Stimulated activated CD4-positive, alpha-beta T cell treated with anti-CD3 and anti-CD28 coated beads, Interleukin-2, amount 100 ng/mL, for 48 hours (primary cell): ENCODE measurements around the gene RASSF8.
A peak's percentile ranks its signal among the peaks of the same experiment; 100 is the strongest.

ENCODE experiments used
- DNase-seq, 2 donors: peaks; one replicate each; pipeline ENCODE4 v3.0.0-alpha.2; 2020

Gene RASSF8

GRCh38 chr12:25994901-25995625 is 36.6 kb downstream of the RASSF8 start:
- DNase-seq: no peak

GRCh38 chr12:25995906-25996305 is 37.4 kb downstream of the RASSF8 start:
- DNase-seq: no peak

GRCh38 chr12:25996677-25997076 is 38.2 kb downstream of the RASSF8 start:
- no peak for DNase-seq

- DNase-seq: no peak
Measured at GRCh38 chr12:25997201-25997963, 38.9 kb downstream of the RASSF8 start.

DNA sequence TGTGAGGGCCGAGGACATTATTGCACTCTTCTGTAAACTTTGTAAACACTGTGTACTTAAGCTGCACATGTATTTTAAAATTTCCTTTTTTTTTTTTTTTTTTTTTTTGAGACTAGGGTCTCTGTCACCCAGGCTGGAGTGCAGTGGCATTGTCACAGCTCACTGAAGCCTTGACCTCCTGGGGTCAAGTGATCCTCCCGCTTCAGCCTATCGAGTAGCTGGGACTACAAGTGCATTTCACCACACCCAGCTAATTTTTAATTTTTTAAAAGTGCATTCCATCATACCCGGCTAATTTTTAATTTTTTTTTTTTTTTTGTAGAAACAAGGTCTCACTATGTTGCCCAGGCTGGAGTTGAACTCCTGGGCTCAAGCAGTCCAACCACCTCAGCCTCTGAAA is 42.4 kb downstream of the RASSF8 start:
- DNase-seq: no peak

- DNase-seq: no peak
Measured at GRCh38 chr12:26001530-26001929, 43.0 kb downstream of the RASSF8 start.

GRCh38 chr12:26003065-26003464 is 44.6 kb downstream of the RASSF8 start:
- DNase-seq: no peak

- no peak for DNase-seq
Measured at GRCh38 chr12:26007566-26007965, 49.1 kb downstream of the RASSF8 start.

GRCh38 chr12:26009593-26009992 is 51.1 kb downstream of the RASSF8 start:
- no peak for DNase-seq

DNA sequence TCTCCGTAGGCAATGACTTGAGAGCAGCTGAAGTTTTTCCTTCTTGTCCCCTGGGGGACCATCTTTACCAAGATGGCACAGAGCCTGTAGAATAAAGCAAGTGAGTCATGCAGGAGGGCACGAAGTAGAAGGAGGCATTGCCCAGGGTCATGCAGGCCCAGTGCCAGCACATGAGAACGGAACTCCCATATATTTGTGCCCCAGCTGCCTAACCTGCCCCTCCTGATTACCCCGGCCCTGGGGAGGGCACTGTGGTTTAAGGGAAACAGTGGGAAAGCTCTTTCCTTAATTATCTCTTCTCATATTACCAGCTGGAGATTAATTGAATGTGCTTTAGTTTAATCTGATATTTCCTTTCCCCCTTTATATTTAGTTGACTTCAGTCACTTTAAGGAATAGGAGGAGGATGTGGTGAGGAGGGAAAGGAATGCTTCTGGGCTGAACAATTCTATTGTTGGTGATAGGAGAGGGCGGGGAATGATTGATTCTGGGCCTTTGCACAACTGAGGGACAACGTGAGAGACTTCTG is 51.9 kb downstream of the RASSF8 start:
- DNase-seq: no peak

DNA sequence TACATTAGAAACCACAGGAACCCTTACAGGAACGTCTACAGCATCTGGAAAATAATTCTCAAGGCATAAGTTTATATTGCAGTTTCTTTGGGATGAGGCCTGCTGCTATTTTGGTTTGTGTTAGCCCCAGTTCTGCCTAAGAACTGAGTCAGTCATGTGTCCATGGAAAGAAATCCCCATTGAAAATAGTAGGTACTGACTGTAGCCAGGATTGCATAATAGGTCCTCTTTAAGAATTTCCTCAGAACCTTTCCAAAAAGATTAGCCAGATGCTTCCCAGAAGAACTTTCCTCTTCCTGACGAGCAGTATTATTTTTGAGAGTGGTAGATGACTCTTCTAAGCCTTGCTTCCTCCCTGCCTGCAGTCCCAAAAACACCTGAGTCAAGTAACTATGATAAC is 52.6 kb downstream of the RASSF8 start:
- no peak for DNase-seq

- no peak for DNase-seq
Measured at GRCh38 chr12:26014085-26014484, 55.6 kb downstream of the RASSF8 start.

DNA sequence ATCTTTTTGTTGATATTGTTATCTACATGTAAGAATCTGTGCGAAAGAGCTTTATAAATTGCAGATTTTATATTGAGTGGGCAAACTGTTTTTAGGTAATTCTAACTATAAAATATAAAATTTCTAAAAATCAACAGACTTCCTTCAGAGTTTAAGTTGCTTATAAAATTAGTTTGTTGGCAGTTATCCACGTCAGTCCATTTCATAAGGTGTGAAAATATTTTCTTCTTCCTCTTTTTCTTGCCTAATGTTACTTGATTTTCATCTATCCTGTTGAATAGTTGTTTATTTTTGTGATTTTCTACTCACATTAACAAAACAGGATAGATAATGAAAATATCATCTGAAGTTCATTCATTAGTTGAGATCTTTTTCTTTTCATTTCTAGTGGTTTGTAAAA is 58.0 kb downstream of the RASSF8 start:
- no peak for DNase-seq

DNA sequence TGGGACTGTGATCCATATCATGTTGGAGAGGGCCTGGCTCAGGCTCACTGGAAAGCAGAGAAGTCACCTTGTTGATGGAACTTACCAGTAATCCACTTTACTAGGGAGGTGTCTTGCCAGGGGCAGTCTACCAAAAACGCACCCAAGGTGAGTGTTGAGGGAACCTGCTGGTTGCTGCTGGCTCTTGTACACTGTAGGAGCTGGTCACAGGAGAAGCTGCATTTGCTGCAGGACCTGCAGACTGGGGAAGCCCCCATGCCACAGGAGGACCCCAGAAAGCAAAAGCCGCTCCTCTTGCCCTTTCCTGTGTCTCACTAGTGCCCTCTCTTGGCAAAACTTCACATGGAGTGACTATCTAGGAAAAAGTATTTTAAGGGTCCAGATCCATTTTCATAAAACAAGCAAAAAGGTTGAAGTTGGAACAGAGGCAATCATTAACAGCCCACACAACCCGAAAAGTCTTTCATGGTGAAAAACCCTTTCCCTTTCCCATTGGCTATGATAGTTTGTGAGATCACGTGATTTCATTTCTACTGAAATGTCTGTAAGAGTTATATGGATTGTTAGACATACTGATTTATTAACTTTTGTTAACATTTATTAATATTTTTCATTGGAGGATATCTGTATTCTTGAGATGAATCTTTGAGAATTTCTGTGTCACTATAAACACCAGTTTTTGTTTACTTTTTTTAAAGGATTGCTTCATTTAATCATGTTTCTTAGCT is 59.2 kb downstream of the RASSF8 start:
- no peak for DNase-seq

DNA sequence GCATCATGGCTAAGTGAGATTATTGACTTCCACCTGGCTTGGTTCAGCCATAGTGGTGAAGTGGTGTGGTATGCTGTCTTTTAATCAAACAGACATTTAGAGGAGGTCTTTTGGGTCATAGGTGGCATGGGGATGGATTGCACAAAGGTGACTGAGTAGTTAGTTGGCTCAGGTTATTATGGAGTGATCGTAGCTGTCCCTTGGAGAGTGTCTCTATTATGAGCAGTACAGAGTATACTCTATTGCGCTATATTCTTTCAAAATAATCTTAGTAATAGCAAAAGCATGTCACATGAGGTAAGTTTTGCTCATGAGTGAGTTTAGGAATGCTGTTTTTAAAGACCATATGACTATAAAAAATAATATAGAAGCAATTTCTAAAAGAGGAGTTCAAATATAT is 60.4 kb downstream of the RASSF8 start:
- DNase-seq: no peak

DNA sequence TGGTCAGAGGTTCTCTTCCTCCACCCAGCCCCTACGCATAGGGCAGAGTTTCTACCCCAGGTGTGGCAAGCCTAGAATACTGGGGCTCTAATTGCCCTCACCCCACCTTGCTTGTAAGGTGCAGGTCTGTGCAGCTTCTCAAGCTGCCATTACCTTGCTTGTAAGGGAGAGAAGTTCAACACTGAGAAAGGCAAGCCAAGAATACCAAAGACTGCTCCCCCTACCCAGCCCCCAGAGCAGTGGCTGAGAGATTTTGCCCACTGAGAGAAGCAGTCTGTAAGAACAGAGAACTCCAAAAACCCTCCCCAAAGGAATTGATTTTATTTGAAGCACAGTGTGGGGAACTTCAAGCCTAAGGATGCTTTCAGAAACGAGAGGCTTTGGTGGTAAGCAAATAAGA is 63.1 kb downstream of the RASSF8 start:
- no peak for DNase-seq

DNA sequence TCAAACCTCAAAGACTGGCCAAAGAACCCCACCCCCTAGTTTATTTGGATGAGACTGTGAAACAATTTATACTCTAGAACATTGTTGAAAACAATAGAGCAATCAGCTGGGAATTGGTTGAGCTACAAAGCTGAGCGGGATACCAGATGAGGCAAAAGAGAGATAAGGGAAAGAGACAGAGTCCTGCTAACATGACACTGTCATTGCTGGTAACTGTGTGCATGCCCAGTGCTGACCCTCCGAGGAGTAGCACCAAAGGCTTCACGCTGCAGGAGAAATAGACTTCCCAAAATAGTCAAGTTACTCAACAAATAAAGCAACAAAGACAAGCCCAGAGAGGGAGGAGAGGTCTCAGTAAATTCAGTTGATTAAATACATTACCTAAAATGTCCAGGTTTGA is 63.6 kb downstream of the RASSF8 start:
- no peak for DNase-seq

DNA sequence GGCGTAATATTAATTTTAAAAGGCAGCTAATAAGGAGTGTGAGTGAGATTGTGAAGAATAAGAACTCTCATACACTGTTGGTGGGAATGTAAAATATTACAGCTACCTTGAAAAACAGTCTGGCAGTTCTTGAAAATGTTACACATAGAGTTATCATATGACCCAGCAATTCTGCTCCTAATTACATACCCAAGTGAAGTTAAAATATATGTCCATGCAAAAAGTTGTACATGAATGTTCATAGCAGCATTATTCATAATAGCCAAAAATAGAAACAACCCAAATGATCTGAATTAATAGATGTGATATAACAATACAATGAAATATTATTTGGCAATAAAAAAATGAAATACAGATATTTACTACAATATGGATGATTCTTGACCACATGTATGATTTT is 68.2 kb downstream of the RASSF8 start:
- no peak for DNase-seq

- no peak for DNase-seq
Measured at GRCh38 chr12:26027401-26027800, 68.9 kb downstream of the RASSF8 start.

GRCh38 chr12:26028953-26029735 is 70.7 kb downstream of the RASSF8 start:
- peak in 1 of 2 donors; percentile 7 for DNase-seq

GRCh38 chr12:26029736-26030022 is 71.2 kb downstream of the RASSF8 start:
- no peak for DNase-seq

GRCh38 chr12:26030371-26030770 is 71.9 kb downstream of the RASSF8 start:
- DNase-seq: no peak

DNA sequence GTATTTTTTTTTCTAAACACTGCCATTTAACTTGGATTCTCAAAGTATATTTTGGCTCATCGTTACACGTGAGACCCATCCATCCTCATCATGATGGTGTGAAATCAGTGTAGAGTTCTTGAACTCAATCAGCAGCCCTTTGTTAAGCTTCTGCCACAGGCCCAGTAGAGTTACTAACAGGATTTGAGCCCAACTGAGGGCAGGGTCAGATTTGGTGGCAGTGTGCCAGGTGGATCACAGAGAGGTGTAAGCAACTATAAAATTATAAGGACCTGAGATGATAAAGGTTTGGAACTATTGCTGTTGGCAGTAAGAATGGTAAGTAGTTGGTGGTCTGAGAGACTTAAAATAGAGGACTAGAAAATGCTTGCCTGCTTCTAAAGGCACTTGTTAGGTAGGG is 72.8 kb downstream of the RASSF8 start:
- DNase-seq: no peak
